Measurements from ENCODE around the gene DNAI2. TPM values are rescaled to one million over a fixed set of nuclear protein-coding genes. Genes with fewer than 3 reads are reported as not detected.

Gene DNAI2
- total and polyA plus RNA-seq, 9 of the 15 experiments (the other 6 are each of a cell fraction or from before 2014, with no cell fraction given), result not detected

DNA sequence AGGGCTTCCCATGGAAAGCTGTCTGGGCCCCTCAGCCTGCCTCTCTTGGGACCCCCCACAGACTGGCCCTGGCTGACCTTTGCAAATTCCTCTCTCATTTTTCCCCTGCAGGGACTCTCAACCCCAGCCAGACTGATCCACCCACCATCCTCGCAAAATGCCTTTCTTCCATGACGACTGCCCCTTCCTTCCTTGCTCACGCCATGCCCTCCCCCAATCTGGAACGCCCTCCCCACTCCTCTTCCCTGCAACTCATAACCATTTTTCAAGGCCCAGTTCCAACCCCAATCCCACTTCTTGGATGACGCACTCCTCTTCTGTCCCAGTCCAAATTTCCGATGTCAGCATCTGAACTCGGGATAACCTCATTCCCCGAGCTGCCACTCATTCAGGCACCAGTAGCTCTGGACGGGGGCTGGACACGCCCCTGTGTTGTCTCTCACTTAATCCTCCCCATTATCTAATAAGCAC, 1.3 kb upstream of the DNAI2 start (continued):
- TF ChIP-seq POLR3G (IDR thresholded peaks at IDR 0.05; ENCODE audit: extremely low read depth, insufficient read length, insufficient replicate concordance) (no peak), ZNF263 (CRISPR knock-in tag; IDR thresholded peaks at IDR 0.05; ENCODE audit: borderline replicate concordance) (no peak), C11orf30 (IDR thresholded peaks at IDR 0.05; ENCODE audit: low read depth) (peak; percentile 25; the same call in 1 of the 2 replicates)
- TF ChIP-seq, protein P1, sequence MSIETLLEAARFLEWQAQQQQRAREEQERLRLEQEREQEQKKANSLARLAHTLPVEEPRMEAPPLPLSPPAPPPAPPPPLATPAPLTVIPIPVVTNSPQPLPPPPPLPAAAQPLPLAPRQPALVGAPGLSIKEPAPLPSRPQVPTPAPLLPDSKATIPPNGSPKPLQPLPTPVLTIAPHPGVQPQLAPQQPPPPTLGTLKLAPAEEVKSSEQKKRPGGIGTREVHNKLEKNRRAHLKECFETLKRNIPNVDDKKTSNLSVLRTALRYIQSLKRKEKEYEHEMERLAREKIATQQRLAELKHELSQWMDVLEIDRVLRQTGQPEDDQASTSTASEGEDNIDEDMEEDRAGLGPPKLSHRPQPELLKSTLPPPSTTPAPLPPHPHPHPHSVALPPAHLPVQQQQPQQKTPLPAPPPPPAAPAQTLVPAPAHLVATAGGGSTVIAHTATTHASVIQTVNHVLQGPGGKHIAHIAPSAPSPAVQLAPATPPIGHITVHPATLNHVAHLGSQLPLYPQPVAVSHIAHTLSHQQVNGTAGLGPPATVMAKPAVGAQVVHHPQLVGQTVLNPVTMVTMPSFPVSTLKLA (conservative IDR thresholded peaks at IDR 0.05), result no peak

DNA sequence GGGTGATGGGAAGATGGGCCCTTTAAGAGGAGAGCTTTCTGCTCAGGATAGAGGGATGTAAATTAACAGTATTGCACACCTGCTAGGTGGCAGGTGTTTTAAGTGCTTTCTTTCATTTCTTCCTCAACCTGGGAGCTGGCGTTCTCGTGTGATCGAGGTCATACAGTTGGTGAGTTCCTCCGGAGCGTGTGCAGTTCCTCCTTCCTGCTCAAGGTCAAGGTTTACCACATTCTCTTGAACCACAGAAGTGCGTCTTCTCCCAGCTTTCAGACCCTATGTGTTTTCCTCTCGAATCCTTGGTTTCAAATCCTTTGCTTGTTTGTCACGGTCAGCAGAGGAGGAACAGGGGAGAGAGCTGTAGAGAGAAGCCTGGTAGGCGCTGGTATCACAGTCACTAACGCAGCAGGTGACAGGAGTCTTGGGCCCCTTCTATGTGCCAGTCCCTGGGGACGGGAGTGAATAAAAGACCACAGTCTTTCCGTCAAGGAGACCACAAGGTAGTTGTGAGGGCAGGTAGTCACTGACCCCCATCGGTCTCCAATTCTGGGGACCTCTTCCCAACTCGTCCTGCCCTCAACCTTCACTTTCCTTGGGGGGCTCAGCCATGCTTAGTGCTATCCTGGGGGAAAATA, 791 bp downstream of the DNAI2 start:
- Histone ChIP-seq H4K20me1 (replicated peaks; ENCODE audit: control insufficient read depth, insufficient read depth, low read length) (peaks cover 4% of the 10 kb centered on the region; the same call in 1 of the 2 replicates), H3K36me3 (ENCODE audit: control insufficient read depth, insufficient read depth, low read length) (no peaks in the 10 kb centered on the region), H3K79me2 (ENCODE audit: control insufficient read depth, insufficient read depth, low read length) (no peaks in the 10 kb centered on the region), H2AFZ (ENCODE audit: low read depth, low read length) (no peak overlapping the region), H3K9me1 (ENCODE audit: control insufficient read depth, insufficient read depth, low read length) (no peaks in the 10 kb centered on the region), H3K9ac (ENCODE audit: insufficient read depth in 1 of 2, low read depth in 2 of 2, low read length in 2 of 2) (no peak overlapping the region), H3K9me3 (replicated peaks; ENCODE audit: control insufficient read depth, insufficient read depth, low read depth, low read length) (no peaks in the 10 kb centered on the region), H3K27me3 (ENCODE audit: control insufficient read depth in 2 of 2, insufficient read depth in 2 of 2, low read length in 2 of 2) (peaks cover 27 to 63% of the 10 kb centered on the region in 2 experiments), H3K27ac (ENCODE audit: extremely low read depth, low read depth, low read length) (no peak overlapping the region), H3K4me1 (replicated peaks in 1 of 2; ENCODE audit: control insufficient read depth in 2 of 2, insufficient read depth in 2 of 2, low read length in 2 of 2) (peaks cover 2 to 10% of the 10 kb centered on the region in 2 experiments; a peak in 3 of 5 replicates), H3K4me2 (ENCODE audit: insufficient read depth, low read length) (no peak overlapping the region), H3K4me3 (no peak overlapping the region)
- POLR2A ChIA-PET, result interaction anchor here (0.6 to 1.0 kb wide), 4 partner anchors 9 to 428 kb away, joined by 3 read pairs; no protein-coding TSS in a partner anchor
- CTCF ChIA-PET (ENCODE audit: low intra/inter-chr PET ratio), result no interaction called here
- BruUV-seq (replicated peaks), result no TSS peak
- FAIRE-seq (no peak), DNase-seq (ENCODE audit: extremely low read depth in 1 of 4, low spot score in 3 of 4) (no peak), ATAC-seq (no peak)
- in situ Hi-C loops (cut with MboI), result no loop called here
- intact Hi-C loops (cut with micrococcal nuclease), result no loop called here
- TF ChIP-seq NR2C2 (CRISPR knock-in tag; IDR thresholded peaks at IDR 0.05) (no peak), NR2C2 (tag; IDR thresholded peaks at IDR 0.05) (0 out of 2 replicates have a peak, but pooled peaks have one; percentile 12), NRF1 (conservative IDR thresholded peaks at IDR 0.05 in 1 of 2, IDR thresholded peaks at IDR 0.05 in 1 of 2) (0 out of 4 replicates have a peak, but pooled peaks of 1 of the 2 experiments have one; percentile 22), ETV5 (CRISPR knock-in tag; IDR thresholded peaks at IDR 0.05; ENCODE audit: low read depth) (no peak), SPI1 (IDR thresholded peaks at IDR 0.05; ENCODE audit: borderline replicate concordance, low read depth, low read length) (peak; percentile 40; the same call in 1 of the 2 replicates), ZKSCAN3 (CRISPR knock-in tag; IDR thresholded peaks at IDR 0.05) (no peak)
- WGBS (ENCODE audit: insufficient coverage, low coverage, missing lambda C conversion rate), result 3% methylated on average over 14 of the region's 14 CpGs

All from K562 (cell line).